Measurements from ENCODE around the gene CTSG.
"Not testable (repeated sequence)": the region's sequence is repeated elsewhere in the genome, so short reads cannot be mapped to it uniquely, and the experiment has no call there.

CTSG gene

GRCh38 chr14:24542346-24542936 is 33.6 kb downstream of the CTSG start:
- no peak for DNase-seq (ENCODE audit: low read depth)

DNA sequence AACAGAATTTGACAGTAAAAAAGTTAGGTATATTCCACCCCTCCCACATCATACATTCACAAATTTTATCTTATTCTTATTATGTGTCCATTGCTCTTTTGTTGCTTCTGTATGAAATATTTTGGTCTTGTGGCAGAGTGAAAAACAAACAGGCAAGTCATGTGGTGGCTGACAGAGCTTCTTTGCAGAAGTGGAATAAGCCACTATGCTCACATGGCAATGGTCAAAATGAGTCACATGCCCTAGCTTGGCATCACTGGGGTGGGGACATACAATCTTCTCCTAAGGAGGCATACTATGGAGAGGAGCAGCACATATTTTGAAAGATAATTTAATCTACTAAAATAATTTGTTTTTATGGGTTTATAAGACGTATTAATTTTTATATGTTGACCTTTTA is 40.3 kb downstream of the CTSG start:
- no peak for DNase-seq (ENCODE audit: low read depth)

DNA sequence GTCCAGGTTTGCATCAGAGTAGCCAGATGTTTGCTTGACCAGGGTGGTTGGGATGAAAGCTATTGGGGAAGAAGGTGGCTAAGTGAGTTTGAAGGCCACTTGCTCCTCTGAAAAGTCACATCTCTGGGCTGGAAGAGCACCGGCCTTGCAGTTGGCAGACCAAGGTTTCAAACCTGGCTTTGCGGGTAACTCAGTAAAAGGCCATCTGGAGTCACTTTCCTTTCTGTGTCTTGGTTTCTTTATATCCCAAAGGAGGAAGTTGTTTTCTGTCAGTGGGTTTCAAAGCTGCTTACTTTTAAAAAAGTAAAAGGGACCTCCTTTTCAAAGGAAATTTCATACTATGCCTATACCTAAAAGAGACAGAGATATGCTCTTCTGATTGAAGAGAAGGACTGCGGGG is 41.8 kb downstream of the CTSG start:
- no peak for DNase-seq (ENCODE audit: low read depth)

DNA sequence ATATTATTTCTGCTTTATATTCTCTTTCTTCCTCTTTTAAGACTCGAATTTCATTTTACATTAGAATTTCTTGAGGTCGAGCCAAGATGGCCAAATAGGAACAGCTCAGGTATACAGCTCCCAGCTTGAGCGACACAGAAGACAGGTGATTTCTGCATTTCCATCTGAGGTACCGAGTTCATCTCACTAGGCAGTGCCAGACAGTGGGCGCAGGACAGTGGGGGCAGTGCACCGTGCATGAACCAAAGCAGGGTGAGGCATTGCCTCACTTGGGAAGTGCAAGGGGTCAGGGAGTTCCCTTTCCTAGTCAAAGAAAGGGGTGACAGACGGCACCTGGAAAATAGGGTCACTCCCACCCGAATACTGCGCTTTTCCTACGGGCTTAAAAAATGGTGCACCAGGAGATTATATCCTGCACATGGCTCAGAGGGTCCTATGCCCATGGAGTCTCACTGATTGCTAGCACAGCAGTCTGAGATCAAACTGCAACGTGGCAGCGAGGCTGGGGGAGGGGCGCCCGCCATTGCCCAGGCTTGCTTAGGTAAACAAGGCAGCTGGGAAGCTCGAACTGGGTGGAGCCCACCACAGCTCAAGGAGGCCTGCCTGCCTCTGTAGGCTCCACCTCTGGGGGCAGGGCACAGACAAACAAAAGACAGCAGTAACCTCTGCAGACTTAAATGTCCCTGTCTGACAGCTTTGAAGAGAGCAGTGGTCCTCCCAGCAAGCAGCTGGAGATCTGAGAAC is 50.0 kb downstream of the CTSG start:
- not testable (repeated sequence) for DNase-seq (ENCODE audit: low read depth)
